GM23338 (cell line): ENCODE results near the gene DLX2. TPM values are rescaled to one million over a fixed set of nuclear protein-coding genes. Genes with fewer than 3 reads are reported as not detected.

Experiments
- ATAC-seq: fragments of 200-7000 bp; cut with Tn5 transposase; 3 replicates; pipeline ENCODE4 v1.9.1; 2020
- DNase-seq: peaks from one replicate; pipeline ENCODE4 v3.0.0-alpha.2; 2015; ENCODE audit warnings: low spot score
- H2AFZ ChIP-seq: fragments of 200-600 bp; sonication (generic); 2 replicates; pipeline ENCODE4 v1.8.0; 2016; ENCODE audit warnings: antibody characterized with exemption, mild to moderate bottlenecking, moderate library complexity
- H3F3A ChIP-seq: fragments of 200-600 bp; sonication (generic); replicated peaks from 2 replicates; pipeline ENCODE4 v1.8.0; 2017; ENCODE audit warnings: antibody characterized with exemption, mixed run types, low read depth
- H3K27ac ChIP-seq: fragments of 200-600 bp; sonication (generic); 2 replicates; pipeline ENCODE4 v1.6.1; 2016; ENCODE audit warnings: low read depth
- H3K27me3 ChIP-seq: fragments of 200-600 bp; sonication (generic); 2 replicates; pipeline ENCODE4 v1.8.0; 2016; ENCODE audit warnings: mild to moderate bottlenecking, mixed run types, moderate library complexity; ENCODE audit not compliant: insufficient read depth
- H3K36me3 ChIP-seq: fragments of 200-600 bp; sonication (generic); 2 replicates; pipeline ENCODE4 v1.8.0; 2016; ENCODE audit warnings: mild to moderate bottlenecking; ENCODE audit not compliant: insufficient read depth
- H3K4me1 ChIP-seq: fragments of 200-600 bp; sonication (generic); 2 replicates; pipeline ENCODE4 v1.8.0; 2016; ENCODE audit warnings: mild to moderate bottlenecking, moderate library complexity; ENCODE audit not compliant: insufficient read depth
- H3K4me2 ChIP-seq: fragments of 200-600 bp; sonication (generic); 2 replicates; pipeline ENCODE4 v1.7.1; 2017; ENCODE audit warnings: mixed run types
- H3K4me3 ChIP-seq: fragments of 200-600 bp; sonication (generic); 2 replicates; pipeline ENCODE4 v1.6.1; 2016; ENCODE audit warnings: mixed run types
- H3K79me2 ChIP-seq: fragments of 200-600 bp; sonication (generic); replicated peaks from 2 replicates; pipeline ENCODE4 v1.8.0; 2017; ENCODE audit warnings: mild to moderate bottlenecking; ENCODE audit not compliant: insufficient read depth
- H3K9me2 ChIP-seq: fragments of 200-600 bp; sonication (generic); 2 replicates; pipeline ENCODE4 v1.8.0; 2017; ENCODE audit not compliant: insufficient read depth
- H4K20me1 ChIP-seq: fragments of 200-600 bp; sonication (generic); replicated peaks from 2 replicates; pipeline ENCODE4 v1.8.0; 2017; ENCODE audit warnings: mild to moderate bottlenecking; ENCODE audit not compliant: insufficient read depth
- H3K27ac Mint-ChIP-seq: 2 replicates; pipeline ENCODE4 v1.8.0; 2020; ENCODE audit warnings: inconsistent platforms, mild to moderate bottlenecking, moderate library complexity, mixed read lengths
- H3K27me3 Mint-ChIP-seq: 3 replicates; pipeline ENCODE4 v1.8.0; 2022; ENCODE audit warnings: low read depth, mild to moderate bottlenecking, moderate library complexity, mixed read lengths, inconsistent platforms; ENCODE audit not compliant: insufficient read depth, poor library complexity
- H3K36me3 Mint-ChIP-seq: 3 replicates; pipeline ENCODE4 v1.8.0; 2021; ENCODE audit warnings: low read depth, mild to moderate bottlenecking, inconsistent platforms, moderate library complexity, mixed read lengths
- H3K4me1 Mint-ChIP-seq: 3 replicates; pipeline ENCODE4 v1.8.0; 2020; ENCODE audit warnings: mild to moderate bottlenecking, inconsistent platforms, mixed read lengths
- H3K4me3 Mint-ChIP-seq: 3 replicates; pipeline ENCODE4 v1.8.0; 2021; ENCODE audit warnings: moderate library complexity, mild to moderate bottlenecking, inconsistent platforms, mixed read lengths
- H3K9me3 Mint-ChIP-seq: 3 replicates; pipeline ENCODE4 v1.8.0; 2020; ENCODE audit warnings: moderate library complexity, mild to moderate bottlenecking, inconsistent platforms, mixed read lengths
- CREB1 ChIP-seq: fragments of 250-450 bp; sonication (Bioruptor Pico); IDR thresholded peaks from 2 replicates; pipeline ENCODE4 v1.5.0; 2020; ENCODE audit warnings: low read depth, mild to moderate bottlenecking, moderate library complexity
- EZH2 ChIP-seq: fragments of 200-600 bp; sonication (generic); IDR thresholded peaks from one replicate; pipeline ENCODE4 v1.8.0; 2017; ENCODE audit warnings: antibody characterized with exemption, mild to moderate bottlenecking, low read depth; ENCODE audit not compliant: unreplicated experiment
- EZH2phosphoT487 ChIP-seq: fragments of 200-600 bp; sonication (generic); IDR thresholded peaks from one replicate; pipeline ENCODE4 v1.8.1; 2018; ENCODE audit warnings: antibody characterized with exemption; ENCODE audit not compliant: unreplicated experiment
- STAT1 ChIP-seq: IDR thresholded peaks from one replicate; pipeline ENCODE4 v1.6.1; 2016; ENCODE audit warnings: antibody characterized with exemption; ENCODE audit not compliant: unreplicated experiment
- polyA plus RNA-seq: library from polyadenylated mRNA; unstranded; fragments of >200 nt; fragmentation: Nextera tagmentation; extraction: Ambion mirVana; gene quantifications from 2 replicates; pipeline ENCODE4 v1.2.1, GENCODE V29; 2016
- total RNA-seq: library from RNA; depleted of rRNA; stranded (reverse); fragments of >200 nt; shearing (Covaris generic); gene quantifications from 2 replicates; pipeline ENCODE4 v1.2.3, GENCODE V29; 2014
- TF ChIP-seq, protein P1 (sequence below): fragments of 250-450 bp; sonication (Bioruptor Pico); IDR thresholded peaks from 2 replicates; pipeline ENCODE4 v1.5.0; 2020; ENCODE audit warnings: mild to moderate bottlenecking, moderate library complexity

DLX2 gene
- total and polyA plus RNA-seq, 2 experiments from 2014 or later = 0.08 to 0.24 TPM

DNA sequence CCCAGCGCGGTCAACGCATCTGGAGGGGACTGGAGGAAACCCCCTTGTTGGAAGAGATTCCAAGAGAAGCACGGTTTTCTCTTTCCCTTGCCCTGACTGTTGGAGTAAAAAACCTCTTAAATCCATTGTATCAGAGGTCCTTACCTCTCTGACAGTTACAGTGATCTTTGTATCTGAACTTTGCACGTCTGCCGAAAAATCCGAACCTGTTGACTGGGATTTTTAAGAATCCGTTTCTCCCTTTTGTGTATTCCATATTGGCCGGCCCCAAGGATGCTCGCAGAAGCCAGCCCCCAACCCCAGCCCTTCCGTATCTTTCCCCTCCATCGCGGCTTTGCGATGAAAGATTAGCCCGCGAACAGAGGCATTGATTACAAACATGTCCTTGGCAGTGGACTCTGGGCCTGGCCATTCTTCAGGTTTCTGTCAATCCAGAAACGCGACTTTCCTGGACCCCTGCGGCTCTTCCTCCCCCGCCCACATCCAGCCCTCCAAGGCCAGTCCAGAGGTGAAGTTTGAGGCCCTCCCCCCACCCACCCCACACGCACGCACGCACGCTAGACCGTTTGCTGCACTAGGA is 22.0 kb downstream of the DLX2 start (continued):
- TF ChIP-seq, protein P1, sequence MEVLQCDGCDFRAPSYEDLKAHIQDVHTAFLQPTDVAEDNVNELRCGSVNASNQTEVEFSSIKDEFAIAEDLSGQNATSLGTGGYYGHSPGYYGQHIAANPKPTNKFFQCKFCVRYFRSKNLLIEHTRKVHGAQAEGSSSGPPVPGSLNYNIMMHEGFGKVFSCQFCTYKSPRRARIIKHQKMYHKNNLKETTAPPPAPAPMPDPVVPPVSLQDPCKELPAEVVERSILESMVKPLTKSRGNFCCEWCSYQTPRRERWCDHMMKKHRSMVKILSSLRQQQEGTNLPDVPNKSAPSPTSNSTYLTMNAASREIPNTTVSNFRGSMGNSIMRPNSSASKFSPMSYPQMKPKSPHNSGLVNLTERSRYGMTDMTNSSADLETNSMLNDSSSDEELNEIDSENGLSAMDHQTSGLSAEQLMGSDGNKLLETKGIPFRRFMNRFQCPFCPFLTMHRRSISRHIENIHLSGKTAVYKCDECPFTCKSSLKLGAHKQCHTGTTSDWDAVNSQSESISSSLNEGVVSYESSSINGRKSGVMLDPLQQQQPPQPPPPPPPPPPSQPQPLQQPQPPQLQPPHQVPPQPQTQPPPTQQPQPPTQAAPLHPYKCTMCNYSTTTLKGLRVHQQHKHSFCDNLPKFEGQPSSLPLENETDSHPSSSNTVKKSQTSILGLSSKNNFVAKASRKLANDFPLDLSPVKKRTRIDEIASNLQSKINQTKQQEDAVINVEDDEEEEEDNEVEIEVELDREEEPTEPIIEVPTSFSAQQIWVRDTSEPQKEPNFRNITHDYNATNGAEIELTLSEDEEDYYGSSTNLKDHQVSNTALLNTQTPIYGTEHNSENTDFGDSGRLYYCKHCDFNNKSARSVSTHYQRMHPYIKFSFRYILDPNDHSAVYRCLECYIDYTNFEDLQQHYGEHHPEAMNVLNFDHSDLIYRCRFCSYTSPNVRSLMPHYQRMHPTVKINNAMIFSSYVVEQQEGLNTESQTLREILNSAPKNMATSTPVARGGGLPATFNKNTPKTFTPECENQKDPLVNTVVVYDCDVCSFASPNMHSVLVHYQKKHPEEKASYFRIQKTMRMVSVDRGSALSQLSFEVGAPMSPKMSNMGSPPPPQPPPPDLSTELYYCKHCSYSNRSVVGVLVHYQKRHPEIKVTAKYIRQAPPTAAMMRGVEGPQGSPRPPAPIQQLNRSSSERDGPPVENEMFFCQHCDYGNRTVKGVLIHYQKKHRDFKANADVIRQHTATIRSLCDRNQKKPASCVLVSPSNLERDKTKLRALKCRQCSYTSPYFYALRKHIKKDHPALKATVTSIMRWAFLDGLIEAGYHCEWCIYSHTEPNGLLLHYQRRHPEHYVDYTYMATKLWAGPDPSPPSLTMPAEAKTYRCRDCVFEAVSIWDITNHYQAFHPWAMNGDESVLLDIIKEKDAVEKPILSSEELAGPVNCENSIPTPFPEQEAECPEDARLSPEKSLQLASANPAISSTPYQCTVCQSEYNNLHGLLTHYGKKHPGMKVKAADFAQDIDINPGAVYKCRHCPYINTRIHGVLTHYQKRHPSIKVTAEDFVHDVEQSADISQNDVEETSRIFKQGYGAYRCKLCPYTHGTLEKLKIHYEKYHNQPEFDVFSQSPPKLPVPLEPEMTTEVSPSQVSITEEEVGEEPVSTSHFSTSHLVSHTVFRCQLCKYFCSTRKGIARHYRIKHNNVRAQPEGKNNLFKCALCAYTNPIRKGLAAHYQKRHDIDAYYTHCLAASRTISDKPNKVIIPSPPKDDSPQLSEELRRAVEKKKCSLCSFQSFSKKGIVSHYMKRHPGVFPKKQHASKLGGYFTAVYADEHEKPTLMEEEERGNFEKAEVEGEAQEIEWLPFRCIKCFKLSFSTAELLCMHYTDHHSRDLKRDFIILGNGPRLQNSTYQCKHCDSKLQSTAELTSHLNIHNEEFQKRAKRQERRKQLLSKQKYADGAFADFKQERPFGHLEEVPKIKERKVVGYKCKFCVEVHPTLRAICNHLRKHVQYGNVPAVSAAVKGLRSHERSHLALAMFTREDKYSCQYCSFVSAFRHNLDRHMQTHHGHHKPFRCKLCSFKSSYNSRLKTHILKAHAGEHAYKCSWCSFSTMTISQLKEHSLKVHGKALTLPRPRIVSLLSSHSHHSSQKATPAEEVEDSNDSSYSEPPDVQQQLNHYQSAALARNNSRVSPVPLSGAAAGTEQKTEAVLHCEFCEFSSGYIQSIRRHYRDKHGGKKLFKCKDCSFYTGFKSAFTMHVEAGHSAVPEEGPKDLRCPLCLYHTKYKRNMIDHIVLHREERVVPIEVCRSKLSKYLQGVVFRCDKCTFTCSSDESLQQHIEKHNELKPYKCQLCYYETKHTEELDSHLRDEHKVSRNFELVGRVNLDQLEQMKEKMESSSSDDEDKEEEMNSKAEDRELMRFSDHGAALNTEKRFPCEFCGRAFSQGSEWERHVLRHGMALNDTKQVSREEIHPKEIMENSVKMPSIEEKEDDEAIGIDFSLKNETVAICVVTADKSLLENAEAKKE = no peak
- no peak for TF ChIP-seq STAT1

DNA sequence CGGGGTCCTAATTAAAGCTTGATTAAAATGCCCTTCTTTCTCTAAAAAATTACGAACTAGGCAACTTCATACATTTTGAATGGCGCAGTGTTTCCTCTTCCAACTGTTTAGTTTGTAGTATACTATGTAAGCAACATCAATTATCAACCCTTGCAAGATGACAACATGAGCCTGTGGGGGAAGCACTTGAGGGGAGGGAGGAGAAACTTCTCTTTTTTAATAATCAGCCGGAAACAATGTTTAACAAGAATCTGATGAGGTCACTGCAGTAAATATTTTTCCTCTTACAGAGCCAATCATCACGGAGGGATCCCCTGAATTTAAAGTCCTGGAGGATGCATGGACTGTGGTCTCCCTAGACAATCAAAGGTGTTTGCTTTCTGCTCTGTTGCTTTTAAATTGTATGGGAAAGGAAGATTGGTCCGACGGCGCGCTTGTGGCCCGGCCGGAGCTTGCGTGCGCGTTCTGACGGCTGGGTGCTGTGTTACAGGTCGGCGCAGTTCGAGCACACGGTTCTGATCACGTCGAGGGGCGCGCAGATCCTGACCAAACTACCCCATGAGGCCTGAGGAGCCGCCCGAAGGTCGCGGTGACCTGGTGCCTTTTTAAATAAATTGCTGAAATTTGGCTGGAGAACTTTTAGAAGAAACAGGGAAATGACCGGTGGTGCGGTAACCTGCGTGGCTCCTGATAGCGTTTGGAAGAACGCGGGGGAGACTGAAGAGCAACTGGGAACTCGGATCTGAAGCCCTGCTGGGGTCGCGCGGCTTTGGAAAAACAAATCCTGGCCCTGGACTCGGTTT is 22.7 kb downstream of the DLX2 start:
- Mint-ChIP-seq H3K27me3 (peaks cover 73% of the 10 kb centered on the region), H3K4me3 (peak overlapping the region; percentile 53)
- peak; percentile 52 for DNase-seq

More for the DNA sequence above, 22.7 kb downstream of the DLX2 start:
- Mint-ChIP-seq H3K4me1 (peaks cover 35% of the 10 kb centered on the region), H3K9me3 (peaks cover 3% of the 10 kb centered on the region; the same call in 2 of the 3 replicates), H3K36me3 (no peaks in the 10 kb centered on the region), H3K27ac (no peak overlapping the region)
- Histone ChIP-seq H3K27me3 (peaks cover 91% of the 10 kb centered on the region), H3K27ac (no peak overlapping the region), H3K79me2 (no peaks in the 10 kb centered on the region), H3K4me2 (peak overlapping the region; percentile 77), H3K9me2 (no peaks in the 10 kb centered on the region), H3K36me3 (no peaks in the 10 kb centered on the region), H4K20me1 (peaks cover 35% of the 10 kb centered on the region), H3F3A (peaks cover 46% of the 10 kb centered on the region), H2AFZ (no peak overlapping the region), H3K4me1 (peaks cover 53% of the 10 kb centered on the region), H3K4me3 (peak overlapping the region; percentile 52)
- TF ChIP-seq EZH2 (peak; percentile 83), EZH2phosphoT487 (peak; percentile 62), CREB1 (CRISPR knock-in tag) (no peak)
- ATAC-seq = peak; percentile 2; the same call in 1 of the 3 replicates
